ENCODE measurements around the gene ALPG. TPM values are rescaled to one million over a fixed set of nuclear protein-coding genes. Genes with fewer than 3 reads are reported as not detected.

ALPG gene
- total RNA-seq, 2 donors from 2014 or later: not detected

GRCh38 chr2:232416521-232417470 is 10.2 kb downstream of the ALPG start:
- Histone ChIP-seq H3K9me3 (no peaks in the 10 kb centered on the region), H3K27me3 (replicated peaks; ENCODE audit: insufficient read depth) (peaks cover 5% of the 10 kb centered on the region), H3K4me3 (no peak overlapping the region), H3K36me3 (no peaks in the 10 kb centered on the region), H3K27ac (no peak overlapping the region), H3K4me1 (ENCODE audit: control insufficient read depth in 1 of 2, low read depth in 2 of 2) (peaks cover 0 to 20% of the 10 kb centered on the region in 2 donors)
- DNase-seq (ENCODE audit: low spot score) (no peak), ATAC-seq (ENCODE audit: insufficient number of reproducible peaks, low FRiP score, low read depth) (no peak)
- TF ChIP-seq CTCF (IDR thresholded peaks at IDR 0.05): no peak

GRCh38 chr2:232417489-232417888 is 10.8 kb downstream of the ALPG start:
- Histone ChIP-seq H3K27ac (no peak overlapping the region), H3K4me1 (ENCODE audit: control insufficient read depth in 1 of 2, low read depth in 2 of 2) (peaks cover 0 to 20% of the 10 kb centered on the region in 2 donors), H3K4me3 (no peak overlapping the region), H3K27me3 (replicated peaks; ENCODE audit: insufficient read depth) (peaks cover 5% of the 10 kb centered on the region), H3K36me3 (no peaks in the 10 kb centered on the region), H3K9me3 (no peaks in the 10 kb centered on the region)
- DNase-seq (ENCODE audit: low spot score): no peak
- ATAC-seq (ENCODE audit: insufficient number of reproducible peaks, low FRiP score, low read depth): no peak
- no peak for TF ChIP-seq CTCF (IDR thresholded peaks at IDR 0.05)

- TF ChIP-seq CTCF (IDR thresholded peaks at IDR 0.05): no peak
- Histone ChIP-seq H3K4me1 (ENCODE audit: control insufficient read depth in 1 of 2, low read depth in 2 of 2) (peaks cover 0 to 20% of the 10 kb centered on the region in 2 donors), H3K4me3 (no peak overlapping the region), H3K9me3 (no peaks in the 10 kb centered on the region), H3K27ac (no peak overlapping the region), H3K27me3 (replicated peaks; ENCODE audit: insufficient read depth) (peaks cover 5% of the 10 kb centered on the region), H3K36me3 (no peaks in the 10 kb centered on the region)
- DNase-seq (ENCODE audit: low spot score) (no peak), ATAC-seq (ENCODE audit: insufficient number of reproducible peaks, low FRiP score, low read depth) (no peak)
These were observed 11.4 kb downstream of the ALPG start for GRCh38 chr2:232418056-232418455.

GRCh38 chr2:232418466-232419244 is 12.0 kb downstream of the ALPG start:
- Histone ChIP-seq H3K4me1 (ENCODE audit: control insufficient read depth in 1 of 2, low read depth in 2 of 2) (peaks cover 0 to 20% of the 10 kb centered on the region in 2 donors), H3K36me3 (no peaks in the 10 kb centered on the region), H3K4me3 (peak overlapping the region; percentile 54), H3K9me3 (no peaks in the 10 kb centered on the region), H3K27ac (no peak overlapping the region), H3K27me3 (replicated peaks; ENCODE audit: insufficient read depth) (peaks cover 5% of the 10 kb centered on the region)
- ATAC-seq (ENCODE audit: insufficient number of reproducible peaks, low FRiP score, low read depth) (no peak), DNase-seq (ENCODE audit: low spot score) (no peak)
- no peak for TF ChIP-seq CTCF (IDR thresholded peaks at IDR 0.05)
